NCI-H2107 (cell line): Measurements from ENCODE around the gene ABCB11.
"Not testable (repeated sequence)": the region's sequence is repeated elsewhere in the genome, so short reads cannot be mapped to it uniquely, and the experiment has no call there.

ENCODE experiments used
- DNase-seq: peaks from one replicate; lab custom pipeline; 2025; lab: John Stamatoyannopoulos, UW

Gene ABCB11

GRCh38 chr2:169031202-169031601 lies at the start of gene ABCB11:
Gene ABCB11, minus strand, starts transcription at chr2:169031324. Its CDS starts 13,199 bp downstream, at chr2:169018125.
- no peak for DNase-seq

DNA sequence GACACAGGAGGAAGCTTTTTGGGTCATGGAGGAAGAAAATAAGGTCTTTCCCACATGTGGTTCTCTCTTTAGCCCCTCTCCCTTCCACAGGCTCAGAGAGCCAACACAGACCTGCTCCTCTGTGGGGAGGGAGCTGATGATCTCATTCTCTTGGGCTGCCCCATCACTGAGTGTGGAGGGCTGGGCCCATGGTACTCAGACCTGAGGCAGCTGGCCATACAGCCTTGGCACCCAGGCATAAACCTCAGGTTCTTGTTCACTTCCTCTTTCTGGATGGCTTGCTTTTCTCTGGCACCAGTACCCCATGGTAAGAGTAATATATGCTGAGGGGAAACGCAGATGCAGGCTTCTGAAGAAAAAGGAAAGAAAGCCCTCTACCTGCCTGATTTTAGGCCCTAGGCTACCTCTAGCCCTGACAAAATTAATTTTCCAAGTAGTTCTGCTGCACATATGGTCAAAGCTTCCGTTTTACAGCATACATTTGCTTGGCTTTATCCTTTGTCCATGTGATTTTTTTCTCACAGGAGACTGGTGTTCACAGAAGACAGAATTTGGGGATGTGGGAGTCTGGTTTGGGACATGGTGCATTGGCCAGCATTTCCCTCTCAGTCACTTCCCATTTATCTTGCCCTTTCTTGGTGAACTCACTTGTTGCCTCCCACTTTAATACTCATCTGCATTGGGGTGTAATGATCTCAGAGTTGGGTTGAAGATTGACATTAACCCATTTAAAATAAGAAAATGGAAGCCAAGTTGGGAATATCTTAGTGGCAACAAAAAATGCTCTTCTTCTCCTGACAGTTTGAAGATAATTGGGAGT lies 49.3 kb upstream of the ABCB11 start:
- no peak for DNase-seq

DNA sequence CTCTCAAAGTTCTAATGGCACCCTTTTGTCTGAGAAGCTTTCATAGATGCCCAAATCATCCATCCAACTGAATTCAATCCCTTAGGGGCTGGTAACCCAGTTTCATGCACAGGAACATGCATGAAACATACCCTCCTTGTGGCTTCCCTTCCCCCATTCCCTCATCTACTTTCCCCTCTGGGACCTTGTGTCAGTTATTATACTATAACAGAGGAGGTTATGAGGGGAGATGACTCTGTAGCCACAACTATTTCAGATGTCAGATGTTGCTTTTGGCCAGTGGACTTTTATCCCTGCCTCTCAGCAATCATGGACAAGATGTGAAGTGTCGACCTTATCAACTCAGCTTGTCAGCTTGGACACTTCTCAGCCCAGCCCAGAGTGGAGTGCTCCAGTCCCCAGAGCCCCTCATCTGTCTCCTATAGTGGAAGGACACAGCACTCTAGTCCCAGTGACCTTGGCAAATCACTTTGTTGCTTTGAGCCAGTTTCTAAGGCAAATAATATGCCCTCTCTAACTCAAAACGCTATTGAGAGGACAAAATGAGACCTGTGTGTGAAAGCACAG lies 46.6 kb upstream of the ABCB11 start:
- no peak for DNase-seq

GRCh38 chr2:169073963-169074751 lies 43.0 kb upstream of the ABCB11 start:
- DNase-seq, result no peak

DNA sequence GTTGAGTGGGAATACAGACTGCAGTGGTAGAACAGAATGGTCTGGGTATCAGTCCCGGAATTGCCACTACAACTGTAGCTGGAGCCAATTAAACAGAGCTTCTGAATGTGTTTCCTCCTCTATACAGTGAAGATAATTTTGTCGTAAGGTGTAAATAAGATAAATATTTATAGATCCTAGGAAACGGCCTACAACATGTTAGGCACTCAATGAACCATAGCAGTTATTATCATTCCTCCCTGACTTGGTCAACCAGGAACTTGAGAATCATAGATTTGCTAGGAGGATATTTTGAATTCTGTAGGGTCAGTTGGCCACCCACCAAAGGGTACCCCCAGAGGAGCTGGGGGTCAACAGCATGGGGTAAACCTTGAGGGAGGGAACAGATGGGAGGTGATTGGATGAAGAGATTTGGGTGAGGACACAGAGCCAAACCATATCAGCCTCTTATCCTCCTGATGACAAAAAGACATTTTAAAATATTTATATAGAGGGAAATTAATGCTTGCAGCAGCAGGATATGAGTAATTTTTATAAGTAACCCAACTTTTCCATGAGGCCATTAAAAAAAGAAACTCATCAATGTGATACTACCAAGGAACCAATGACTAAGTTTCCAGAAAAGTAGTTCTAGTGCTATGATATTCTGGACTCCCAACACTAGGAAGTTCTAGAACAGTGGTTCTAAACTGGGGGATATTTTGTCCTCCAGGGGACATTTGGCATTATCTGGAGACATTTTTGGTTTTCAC lies 42.3 kb upstream of the ABCB11 start:
- no peak for DNase-seq

DNA sequence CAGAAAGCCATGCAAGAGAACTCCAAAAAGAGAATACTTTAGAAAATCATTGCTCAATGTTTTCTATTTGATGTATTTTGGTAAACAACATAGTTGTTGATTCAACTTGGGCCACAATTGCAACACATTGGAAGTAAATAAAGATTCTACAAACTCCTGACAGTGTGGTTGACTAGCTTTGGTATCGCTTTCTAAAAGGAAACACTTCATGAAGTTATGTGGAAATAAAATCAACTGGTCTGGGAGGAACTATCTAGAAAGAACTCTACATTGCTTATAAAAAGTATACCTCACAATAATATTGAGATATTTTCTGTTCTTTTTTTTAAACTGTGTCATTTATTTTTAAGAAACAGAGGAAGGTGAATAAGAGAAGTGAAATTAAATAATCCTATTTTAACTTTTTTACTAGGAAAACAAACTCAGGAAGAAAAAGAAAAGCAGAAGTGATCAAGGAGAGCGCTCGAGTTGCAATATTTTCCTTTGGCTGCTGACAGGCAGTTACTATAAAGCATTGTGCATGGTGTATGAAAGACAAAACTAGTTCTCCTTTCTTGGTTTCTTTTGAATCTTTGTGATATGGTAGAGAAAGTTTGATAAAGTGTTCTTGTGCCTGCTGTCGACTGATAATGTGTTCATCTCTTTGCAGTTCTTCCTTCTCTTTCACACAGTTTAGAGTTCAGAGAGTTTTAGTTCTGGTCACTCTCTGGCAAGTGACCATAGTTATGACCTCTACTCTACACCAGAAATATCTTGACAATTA lies 41.2 kb upstream of the ABCB11 start:
- no peak for DNase-seq

- DNase-seq, result no peak
Measured at GRCh38 chr2:169071455-169071854, 40.3 kb upstream of the ABCB11 start.

GRCh38 chr2:169069833-169070232 lies 38.7 kb upstream of the ABCB11 start:
- no peak for DNase-seq

DNA sequence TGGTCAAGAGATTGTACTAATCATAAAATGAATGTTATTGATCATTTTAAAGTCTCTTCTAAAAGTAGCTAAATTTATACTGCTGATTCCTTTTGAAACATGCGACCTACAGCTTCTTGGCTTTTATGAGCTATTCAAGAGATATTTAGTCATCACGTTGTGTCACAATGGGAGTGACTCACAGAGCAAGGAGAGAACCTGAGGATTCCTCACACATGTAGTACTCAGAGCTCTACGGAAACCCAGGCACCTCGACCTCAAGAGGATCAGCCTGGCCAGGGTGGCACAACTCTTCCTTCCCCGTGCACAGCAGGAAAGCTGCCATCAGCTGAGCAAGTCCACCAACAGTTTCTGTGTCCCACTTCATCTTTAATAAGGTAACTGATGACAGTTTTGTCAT lies 38.2 kb upstream of the ABCB11 start, which contains the start of gene DHRS9:
DHRS9 (plus strand) TSS at position 223 of the 400 bp plus-strand sequence. CDS start 12,019 bp downstream, outside the sequence.
- DNase-seq, result no peak

DNA sequence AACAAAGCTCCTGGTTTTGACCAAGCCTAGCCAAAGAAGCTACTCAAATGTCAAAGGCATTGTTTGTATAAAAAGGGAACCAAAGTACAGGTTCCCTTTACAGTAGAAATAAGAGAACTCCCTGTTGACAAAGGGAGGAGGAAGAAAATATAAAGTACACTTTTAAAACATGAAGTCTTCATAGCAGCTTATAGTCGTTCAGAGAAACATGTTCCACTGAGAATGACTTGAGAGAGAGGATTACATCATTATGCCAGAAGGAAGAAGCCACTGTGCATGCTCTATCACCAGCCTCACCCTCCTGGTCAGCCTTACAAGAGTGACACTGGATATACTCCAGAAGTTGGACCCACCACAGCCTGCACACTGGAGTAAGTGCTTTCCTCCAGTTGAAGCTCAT lies 35.8 kb upstream of the ABCB11 start:
- no peak for DNase-seq

DNA sequence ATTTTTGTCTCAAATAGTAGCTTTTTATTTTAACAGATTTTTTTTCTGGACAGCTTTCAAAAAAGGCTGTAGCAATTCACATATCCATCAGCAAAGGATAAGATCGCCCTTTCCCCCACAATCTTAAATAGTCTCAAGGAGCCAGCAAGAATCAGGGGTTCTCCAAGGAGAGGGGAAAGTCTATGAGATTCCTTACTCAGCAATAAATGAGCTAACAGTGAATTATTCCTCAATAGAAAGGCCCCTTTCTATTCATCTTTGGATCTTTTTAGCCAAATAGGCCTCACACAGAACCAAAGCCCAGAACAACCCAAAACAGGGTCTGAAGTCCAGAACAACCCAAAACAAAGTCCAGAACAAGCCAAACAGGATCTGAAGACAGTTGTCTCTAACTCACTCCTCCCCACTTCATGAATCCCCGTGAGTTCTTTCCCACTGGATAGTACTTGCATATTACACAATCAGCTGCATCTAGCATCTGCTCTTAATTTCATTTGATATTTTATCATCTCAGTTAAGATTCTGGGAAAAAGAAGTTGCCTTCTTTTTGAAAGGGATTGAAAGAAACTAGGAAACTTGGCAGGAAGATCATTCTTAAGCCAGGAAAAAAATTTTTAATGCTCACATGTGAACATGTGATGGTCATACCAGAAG lies 34.9 kb upstream of the ABCB11 start:
- DNase-seq, result no peak

- DNase-seq, result no peak
Measured at GRCh38 chr2:169065422-169065821, 34.3 kb upstream of the ABCB11 start.

DNA sequence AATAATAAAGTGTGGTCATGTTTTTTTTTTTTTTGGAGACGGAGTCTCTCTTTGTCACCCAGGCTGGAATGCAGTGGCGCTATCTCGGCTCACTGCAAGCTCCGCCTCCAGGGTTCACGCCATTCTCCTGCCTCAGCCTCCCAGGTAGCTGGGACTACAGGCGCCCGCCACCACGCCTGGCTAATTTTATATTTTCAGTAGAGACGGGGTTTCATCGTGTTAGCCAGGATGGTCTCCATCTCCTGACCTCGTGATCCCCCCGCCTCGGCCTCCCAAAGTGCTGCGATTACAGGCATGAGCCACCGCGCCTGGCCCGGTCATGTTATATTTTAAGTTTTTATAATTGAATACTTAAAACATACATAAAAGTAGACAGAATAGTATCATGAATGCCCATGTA lies 33.1 kb upstream of the ABCB11 start:
- DNase-seq, result not testable (repeated sequence)

DNA sequence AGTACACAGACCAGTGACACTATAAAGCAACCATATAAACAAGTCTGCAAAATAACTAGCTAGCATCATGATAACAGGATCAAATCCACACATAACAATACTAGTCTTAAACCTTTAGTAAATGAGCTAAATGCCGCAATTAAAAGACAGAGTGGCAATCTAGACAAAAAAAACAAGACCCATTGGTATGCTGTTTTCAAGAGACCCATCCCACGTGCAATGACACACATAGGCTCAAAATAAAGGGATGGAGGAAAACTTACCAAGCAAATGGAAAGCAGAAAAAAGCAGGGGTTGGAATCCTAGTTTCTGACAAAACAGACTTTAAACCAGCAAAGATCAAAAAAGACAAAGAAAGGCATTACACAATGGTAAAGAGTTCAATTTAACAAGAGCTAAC lies 23.5 kb upstream of the ABCB11 start:
- not testable (repeated sequence) for DNase-seq

GRCh38 chr2:169050476-169051240 lies 19.5 kb upstream of the ABCB11 start:
- no peak for DNase-seq

GRCh38 chr2:169049142-169049541 lies 18.0 kb upstream of the ABCB11 start:
- DNase-seq, result no peak

DNA sequence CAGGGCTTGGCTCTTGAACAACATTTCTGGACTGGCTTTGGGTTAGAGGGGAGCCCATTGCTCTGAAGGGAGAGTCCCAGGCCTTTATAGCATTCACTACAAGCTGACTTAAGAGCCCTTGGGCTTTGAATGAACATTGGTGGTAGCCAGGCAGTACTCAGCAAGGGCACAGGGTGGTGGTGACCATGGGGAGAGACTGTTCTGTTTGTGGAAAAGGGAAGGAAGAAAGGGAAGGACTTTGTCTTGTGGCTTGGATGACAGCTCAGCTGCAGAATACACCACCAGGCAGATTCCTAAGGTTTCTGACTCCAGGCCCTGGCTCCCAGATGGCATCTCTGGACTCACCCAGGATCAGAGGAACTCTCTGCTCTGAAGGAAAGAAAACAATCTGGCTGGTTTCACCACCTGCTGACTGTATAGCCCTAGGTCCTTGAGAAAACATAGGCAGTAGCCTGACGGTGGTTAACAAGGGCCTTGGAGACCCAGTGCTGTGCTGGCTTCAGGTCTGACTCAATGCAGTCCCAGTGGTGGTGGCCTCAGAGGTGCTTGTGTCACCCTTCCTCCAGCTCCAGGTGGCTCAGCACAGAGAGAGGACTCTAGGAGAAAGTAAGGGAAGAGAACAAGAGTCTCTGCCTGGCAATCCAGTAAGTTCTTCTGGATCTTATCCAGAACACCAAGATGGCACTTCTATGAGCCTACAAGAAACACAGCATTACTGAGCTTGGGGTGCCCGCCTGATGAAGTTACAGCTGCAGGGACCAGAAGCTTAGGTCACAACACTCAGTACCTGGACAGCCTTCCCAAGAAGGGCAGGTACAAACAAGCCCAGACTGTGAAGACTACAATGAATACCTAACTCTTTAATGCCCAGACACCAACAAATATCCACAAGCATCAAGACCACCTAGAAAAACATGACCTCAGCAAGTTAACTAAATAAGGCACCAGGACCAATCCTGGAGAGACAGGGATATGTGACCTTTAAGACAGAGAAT lies 16.4 kb upstream of the ABCB11 start:
- no peak for DNase-seq

GRCh38 chr2:169046440-169047151 lies 15.5 kb upstream of the ABCB11 start:
- no peak for DNase-seq
